HepG2 (cell line): ENCODE results near the gene EMILIN1. TPM values are rescaled to one million over a fixed set of nuclear protein-coding genes. Genes with fewer than 3 reads are reported as not detected.

Experiments used
- DNMT1 ChIP-seq: sonication (generic); formaldehyde crosslinking; IDR thresholded peaks from 2 replicates; pipeline ENCODE4 v1.5.1; 2020; ENCODE audit warnings: mild to moderate bottlenecking, missing genetic modification reagents
- HDAC1 ChIP-seq: sonication (generic); formaldehyde crosslinking; IDR thresholded peaks from 2 replicates; pipeline ENCODE4 v1.5.1; 2020; ENCODE audit warnings: mild to moderate bottlenecking, missing genetic modification reagents
- KDM6A ChIP-seq: IDR thresholded peaks from 2 replicates; pipeline ENCODE4 v1.6.1; 2016; ENCODE audit warnings: low read depth
- KLF11 ChIP-seq: IDR thresholded peaks from 2 replicates; pipeline ENCODE4 v1.6.1; 2016; ENCODE audit warnings: missing compliant biosample characterization
- MBNL3 ChIP-seq: fragments of 250-450 bp; sonication (Bioruptor Pico); conservative IDR thresholded peaks from 2 replicates; pipeline ENCODE4 v1.8.0; 2022; ENCODE audit warnings: mild to moderate bottlenecking, inconsistent platforms
- NCOR1 ChIP-seq: fragments of 200-600 bp; sonication (generic); IDR thresholded peaks from 2 replicates; pipeline ENCODE4 v1.7.0; 2017; ENCODE audit warnings: antibody characterized with exemption, low read length, borderline replicate concordance
- PITX1 ChIP-seq: sonication (generic); formaldehyde crosslinking; IDR thresholded peaks from 2 replicates; pipeline ENCODE4 v1.5.1; 2020; ENCODE audit warnings: mild to moderate bottlenecking, missing genetic modification reagents
- REPIN1 ChIP-seq: sonication (generic); formaldehyde crosslinking; IDR thresholded peaks from 2 replicates; pipeline ENCODE4 v1.8.0; 2022; ENCODE audit warnings: missing genetic modification reagents, low read depth, mild to moderate bottlenecking, borderline replicate concordance
- SAFB2 ChIP-seq: sonication (generic); formaldehyde crosslinking; IDR thresholded peaks from 2 replicates; pipeline ENCODE4 v1.5.1; 2020; ENCODE audit warnings: missing genetic modification reagents, low read depth, mild to moderate bottlenecking, borderline replicate concordance
- SMARCE1 ChIP-seq: fragments of 450-650 bp; IDR thresholded peaks from 2 replicates; pipeline ENCODE4 v1.6.1; 2017; ENCODE audit warnings: borderline replicate concordance
- SUZ12 ChIP-seq: fragments of 150-350 bp; IDR thresholded peaks from 2 replicates; pipeline ENCODE4 v1.6.1; 2014; ENCODE audit warnings: low read depth, low read length
- ZFYVE20 ChIP-seq: sonication (generic); formaldehyde crosslinking; IDR thresholded peaks from 2 replicates; pipeline ENCODE4 v1.8.0; 2023; ENCODE audit warnings: low read depth, mild to moderate bottlenecking, moderate library complexity, missing genetic modification reagents, borderline replicate concordance
- ZNF138 ChIP-seq: sonication (generic); formaldehyde crosslinking; IDR thresholded peaks from 2 replicates; pipeline ENCODE4 v1.5.0; 2020; ENCODE audit warnings: mild to moderate bottlenecking, low read depth, missing genetic modification reagents
- ZNF160 ChIP-seq: sonication (generic); formaldehyde crosslinking; IDR thresholded peaks from 2 replicates; pipeline ENCODE4 v1.8.0; 2022; ENCODE audit warnings: mild to moderate bottlenecking, inconsistent platforms, missing genetic modification reagents
- ZNF225 ChIP-seq: sonication (generic); formaldehyde crosslinking; IDR thresholded peaks from 2 replicates; pipeline ENCODE4 v1.4.0; 2020; ENCODE audit warnings: mild to moderate bottlenecking, missing genetic modification reagents
- ZNF451 ChIP-seq: sonication (generic); formaldehyde crosslinking; IDR thresholded peaks from 2 replicates; pipeline ENCODE4 v1.5.0; 2020; ENCODE audit warnings: mild to moderate bottlenecking, missing genetic modification reagents
- ZNF569 ChIP-seq: sonication (generic); formaldehyde crosslinking; IDR thresholded peaks from 2 replicates; pipeline ENCODE4 v1.5.0; 2020; ENCODE audit warnings: mild to moderate bottlenecking, missing genetic modification reagents, moderate library complexity, borderline replicate concordance
- ZNF572 ChIP-seq: sonication (generic); formaldehyde crosslinking; IDR thresholded peaks from 2 replicates; pipeline ENCODE4 v1.5.1; 2020; ENCODE audit warnings: mild to moderate bottlenecking, missing genetic modification reagents
- ZSCAN22 ChIP-seq: sonication (generic); formaldehyde crosslinking; IDR thresholded peaks from 2 replicates; pipeline ENCODE4 v1.4.0; 2020; ENCODE audit warnings: mild to moderate bottlenecking, missing genetic modification reagents
- polyA plus RNA-seq, 8 experiments: library from polyadenylated mRNA; depleted of rRNA in 3 of 8; stranded (reverse) in 7 of 8; unstranded in 1 of 8; fragments of >200 nt; fragmentation: Illumina TruSeq in 4 of 8; extraction: Trizol in 4 of 8; gene quantifications; 2 replicates each; pipeline versions ENCODE4 v1.2.1 to v1.2.3, GENCODE V29; 2011 to 2016; ENCODE audit warnings: low read depth in 4 of 8, missing spikeins in 1 of 8, mixed read lengths in 1 of 8; ENCODE audit not compliant: insufficient read depth in 1 of 8
- total RNA-seq, 5 experiments: library from RNA; depleted of rRNA; stranded (reverse); fragments of >200 nt; fragmentation: Illumina TruSeq; extraction: Trizol; gene quantifications; 2 replicates each; pipeline ENCODE4 v1.2.3, GENCODE V29; 2016; ENCODE audit warnings: low read depth in 1 of 5
- TF ChIP-seq, protein P1 (sequence below): sonication (generic); formaldehyde crosslinking; IDR thresholded peaks from 2 replicates; pipeline ENCODE4 v1.4.0; 2020; ENCODE audit warnings: low read depth, mild to moderate bottlenecking, missing genetic modification reagents
- TF ChIP-seq, protein P2 (sequence below): sonication (generic); formaldehyde crosslinking; IDR thresholded peaks from 2 replicates; pipeline ENCODE4 v1.4.0; 2020; ENCODE audit warnings: missing genetic modification reagents, borderline replicate concordance
- TF ChIP-seq, protein P3 (sequence below): sonication (generic); formaldehyde crosslinking; IDR thresholded peaks from 2 replicates; pipeline ENCODE4 v1.4.0; 2020; ENCODE audit warnings: mild to moderate bottlenecking, missing genetic modification reagents

Gene EMILIN1
- total and polyA plus RNA-seq, 2 of the 13 experiments (the other 11 are each of a cell fraction or from before 2014, with no cell fraction given) = 8.1 to 9.7 TPM

DNA sequence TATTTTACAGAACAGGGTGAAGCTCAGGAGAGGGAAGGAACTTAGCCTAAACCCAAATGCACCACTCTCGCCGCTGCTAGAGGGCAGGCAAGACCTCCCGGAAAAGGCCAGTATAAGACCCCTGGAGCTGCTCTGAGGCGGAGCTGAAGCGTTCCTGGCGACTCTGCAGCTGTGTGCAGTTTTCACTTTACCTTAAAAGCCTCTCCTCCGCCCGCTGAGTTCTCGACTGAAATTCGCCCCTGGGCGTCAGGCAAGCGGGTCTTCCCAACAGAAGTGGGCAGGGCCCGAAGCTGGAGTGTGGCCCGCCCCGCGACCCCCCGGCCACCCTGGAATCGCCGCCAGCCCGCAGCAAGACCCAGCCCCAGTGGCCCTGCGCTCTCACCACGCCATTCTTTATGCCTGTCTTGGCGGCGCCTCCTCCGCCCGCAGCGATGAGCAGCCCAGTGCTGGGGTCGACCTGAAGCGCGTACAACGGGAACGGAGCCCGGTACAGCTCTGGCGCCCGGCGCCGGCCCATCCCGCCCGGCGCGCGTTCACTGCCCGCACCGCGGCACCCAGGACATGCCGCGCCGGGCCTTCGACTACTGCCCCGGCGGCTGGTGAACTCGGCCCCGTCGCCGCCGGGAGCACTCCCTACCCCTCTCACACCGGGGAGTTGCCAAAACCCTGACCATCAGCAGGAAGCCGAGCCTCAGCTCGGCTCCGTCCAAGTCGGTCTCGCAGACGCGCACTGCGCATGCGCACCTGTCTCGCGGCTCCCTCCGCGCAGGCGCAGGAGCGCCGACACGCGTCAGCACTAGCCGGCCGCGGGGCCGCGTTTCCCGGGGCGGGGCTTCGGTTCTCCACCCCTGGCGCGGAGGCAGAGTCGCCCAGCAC lies 55.7 kb downstream of the EMILIN1 start, which contains the start of gene PREB (continued):
- TF ChIP-seq ZNF572 (no peak), ZFYVE20 (CRISPR knock-in tag) (no peak), ZSCAN22 (CRISPR knock-in tag) (peak; percentile 44; the same call in 1 of the 2 replicates), SMARCE1 (no peak), KDM6A (CRISPR knock-in tag) (no peak), REPIN1 (no peak), SAFB2 (peak; percentile 87), ZNF160 (no peak), MBNL3 (no peak), SUZ12 (no peak), ZNF138 (CRISPR knock-in tag) (peak; percentile 22; the same call in 1 of the 2 replicates), HDAC1 (CRISPR knock-in tag) (peak; percentile 55; the same call in 1 of the 2 replicates), KLF11 (CRISPR knock-in tag) (no peak), NCOR1 (no peak), DNMT1 (CRISPR knock-in tag) (no peak), PITX1 (CRISPR knock-in tag) (no peak), ZNF225 (CRISPR knock-in tag) (peak; percentile 74; the same call in 1 of the 2 replicates), ZNF569 (CRISPR knock-in tag) (peak; percentile 67; the same call in 1 of the 2 replicates), ZNF451 (no peak)
- TF ChIP-seq, protein P1, sequence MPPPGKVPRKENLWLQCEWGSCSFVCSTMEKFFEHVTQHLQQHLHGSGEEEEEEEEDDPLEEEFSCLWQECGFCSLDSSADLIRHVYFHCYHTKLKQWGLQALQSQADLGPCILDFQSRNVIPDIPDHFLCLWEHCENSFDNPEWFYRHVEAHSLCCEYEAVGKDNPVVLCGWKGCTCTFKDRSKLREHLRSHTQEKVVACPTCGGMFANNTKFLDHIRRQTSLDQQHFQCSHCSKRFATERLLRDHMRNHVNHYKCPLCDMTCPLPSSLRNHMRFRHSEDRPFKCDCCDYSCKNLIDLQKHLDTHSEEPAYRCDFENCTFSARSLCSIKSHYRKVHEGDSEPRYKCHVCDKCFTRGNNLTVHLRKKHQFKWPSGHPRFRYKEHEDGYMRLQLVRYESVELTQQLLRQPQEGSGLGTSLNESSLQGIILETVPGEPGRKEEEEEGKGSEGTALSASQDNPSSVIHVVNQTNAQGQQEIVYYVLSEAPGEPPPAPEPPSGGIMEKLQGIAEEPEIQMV (CRISPR knock-in tag) = peak; percentile 42; the same call in 1 of the 2 replicates
- TF ChIP-seq, protein P2, sequence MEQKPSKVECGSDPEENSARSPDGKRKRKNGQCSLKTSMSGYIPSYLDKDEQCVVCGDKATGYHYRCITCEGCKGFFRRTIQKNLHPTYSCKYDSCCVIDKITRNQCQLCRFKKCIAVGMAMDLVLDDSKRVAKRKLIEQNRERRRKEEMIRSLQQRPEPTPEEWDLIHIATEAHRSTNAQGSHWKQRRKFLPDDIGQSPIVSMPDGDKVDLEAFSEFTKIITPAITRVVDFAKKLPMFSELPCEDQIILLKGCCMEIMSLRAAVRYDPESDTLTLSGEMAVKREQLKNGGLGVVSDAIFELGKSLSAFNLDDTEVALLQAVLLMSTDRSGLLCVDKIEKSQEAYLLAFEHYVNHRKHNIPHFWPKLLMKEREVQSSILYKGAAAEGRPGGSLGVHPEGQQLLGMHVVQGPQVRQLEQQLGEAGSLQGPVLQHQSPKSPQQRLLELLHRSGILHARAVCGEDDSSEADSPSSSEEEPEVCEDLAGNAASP (CRISPR knock-in tag) = no peak
- TF ChIP-seq, protein P3, sequence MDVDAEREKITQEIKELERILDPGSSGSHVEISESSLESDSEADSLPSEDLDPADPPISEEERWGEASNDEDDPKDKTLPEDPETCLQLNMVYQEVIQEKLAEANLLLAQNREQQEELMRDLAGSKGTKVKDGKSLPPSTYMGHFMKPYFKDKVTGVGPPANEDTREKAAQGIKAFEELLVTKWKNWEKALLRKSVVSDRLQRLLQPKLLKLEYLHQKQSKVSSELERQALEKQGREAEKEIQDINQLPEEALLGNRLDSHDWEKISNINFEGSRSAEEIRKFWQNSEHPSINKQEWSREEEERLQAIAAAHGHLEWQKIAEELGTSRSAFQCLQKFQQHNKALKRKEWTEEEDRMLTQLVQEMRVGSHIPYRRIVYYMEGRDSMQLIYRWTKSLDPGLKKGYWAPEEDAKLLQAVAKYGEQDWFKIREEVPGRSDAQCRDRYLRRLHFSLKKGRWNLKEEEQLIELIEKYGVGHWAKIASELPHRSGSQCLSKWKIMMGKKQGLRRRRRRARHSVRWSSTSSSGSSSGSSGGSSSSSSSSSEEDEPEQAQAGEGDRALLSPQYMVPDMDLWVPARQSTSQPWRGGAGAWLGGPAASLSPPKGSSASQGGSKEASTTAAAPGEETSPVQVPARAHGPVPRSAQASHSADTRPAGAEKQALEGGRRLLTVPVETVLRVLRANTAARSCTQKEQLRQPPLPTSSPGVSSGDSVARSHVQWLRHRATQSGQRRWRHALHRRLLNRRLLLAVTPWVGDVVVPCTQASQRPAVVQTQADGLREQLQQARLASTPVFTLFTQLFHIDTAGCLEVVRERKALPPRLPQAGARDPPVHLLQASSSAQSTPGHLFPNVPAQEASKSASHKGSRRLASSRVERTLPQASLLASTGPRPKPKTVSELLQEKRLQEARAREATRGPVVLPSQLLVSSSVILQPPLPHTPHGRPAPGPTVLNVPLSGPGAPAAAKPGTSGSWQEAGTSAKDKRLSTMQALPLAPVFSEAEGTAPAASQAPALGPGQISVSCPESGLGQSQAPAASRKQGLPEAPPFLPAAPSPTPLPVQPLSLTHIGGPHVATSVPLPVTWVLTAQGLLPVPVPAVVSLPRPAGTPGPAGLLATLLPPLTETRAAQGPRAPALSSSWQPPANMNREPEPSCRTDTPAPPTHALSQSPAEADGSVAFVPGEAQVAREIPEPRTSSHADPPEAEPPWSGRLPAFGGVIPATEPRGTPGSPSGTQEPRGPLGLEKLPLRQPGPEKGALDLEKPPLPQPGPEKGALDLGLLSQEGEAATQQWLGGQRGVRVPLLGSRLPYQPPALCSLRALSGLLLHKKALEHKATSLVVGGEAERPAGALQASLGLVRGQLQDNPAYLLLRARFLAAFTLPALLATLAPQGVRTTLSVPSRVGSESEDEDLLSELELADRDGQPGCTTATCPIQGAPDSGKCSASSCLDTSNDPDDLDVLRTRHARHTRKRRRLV (CRISPR knock-in tag) = no peak
